Cardiac fibroblast (primary cell): ENCODE results near the gene HAAO.

Experiments
- DNase-seq, 2 donors: peaks; one replicate each; pipeline versions ENCODE4 v3.0.0 to v3.0.0-alpha.2; 2010; ENCODE audit warnings: low read depth in 2 of 2
- H3K4me3 ChIP-seq, 2 donors: replicated peaks in 1 of 2; 1 replicate in 1 of 2; 2 replicates in 1 of 2; pipeline ENCODE4 v1.5.1; 2011; ENCODE audit warnings: low read depth in 2 of 2, low read length in 2 of 2, mild to moderate bottlenecking in 2 of 2, moderate library complexity in 1 of 2
- CTCF ChIP-seq: IDR thresholded peaks from one replicate; pipeline ENCODE4 v1.5.1; 2011; ENCODE audit warnings: low read depth, mild to moderate bottlenecking, low read length, inconsistent platforms

HAAO gene

DNA sequence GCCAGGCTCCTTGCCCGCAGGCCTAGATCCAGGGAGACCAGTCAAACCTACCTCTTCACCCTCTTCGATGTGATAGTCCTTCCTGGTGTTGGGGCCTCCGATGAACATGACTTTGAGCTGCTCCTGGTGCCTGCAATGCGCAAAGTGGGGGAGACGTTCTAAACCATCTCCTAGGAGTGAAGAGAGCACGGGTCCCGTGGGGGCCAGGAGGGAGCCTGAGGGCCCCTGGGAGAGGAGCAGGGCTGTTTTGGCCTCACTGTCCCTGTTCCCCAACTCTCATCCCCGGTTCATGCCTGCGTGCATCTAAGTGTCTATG lies 3.9 kb downstream of the HAAO start:
- TF ChIP-seq CTCF: no peak

GRCh38 chr2:42787788-42788477 lies 4.5 kb downstream of the HAAO start:
- no peak overlapping the region for H3K4me3 ChIP-seq
- no peak for DNase-seq
- no peak for TF ChIP-seq CTCF

More for the DNA sequence above, 3.9 kb downstream of the HAAO start:
- no peak overlapping the region for H3K4me3 ChIP-seq
- DNase-seq: no peak

DNA sequence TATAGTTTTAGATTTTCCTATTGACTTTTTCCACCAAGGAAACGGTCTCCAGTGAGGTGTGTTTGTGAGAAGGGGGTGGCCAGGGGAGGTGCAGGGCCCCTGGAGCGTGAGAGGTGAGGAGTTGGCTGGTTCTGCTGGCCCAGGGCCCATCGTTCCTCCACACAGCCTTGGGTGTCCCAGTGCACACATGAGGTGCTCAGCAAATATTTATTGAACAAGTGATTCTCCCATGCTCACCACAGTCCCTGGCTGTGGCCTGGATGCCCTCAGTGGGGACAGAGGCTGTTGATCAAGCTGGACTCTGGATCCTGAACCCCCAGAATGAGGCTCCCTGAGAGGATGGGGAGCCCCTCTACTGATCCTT lies 5.0 kb downstream of the HAAO start:
- TF ChIP-seq CTCF: no peak
- H3K4me3 ChIP-seq: no peak overlapping the region
- no peak for DNase-seq

GRCh38 chr2:42786561-42787345 lies 5.6 kb downstream of the HAAO start:
- no peak overlapping the region for H3K4me3 ChIP-seq
- no peak for DNase-seq
- no peak for TF ChIP-seq CTCF

- DNase-seq: no peak
- no peak for TF ChIP-seq CTCF
- no peak overlapping the region for H3K4me3 ChIP-seq
Measured at GRCh38 chr2:42784204-42784880, 8.0 kb downstream of the HAAO start.

DNA sequence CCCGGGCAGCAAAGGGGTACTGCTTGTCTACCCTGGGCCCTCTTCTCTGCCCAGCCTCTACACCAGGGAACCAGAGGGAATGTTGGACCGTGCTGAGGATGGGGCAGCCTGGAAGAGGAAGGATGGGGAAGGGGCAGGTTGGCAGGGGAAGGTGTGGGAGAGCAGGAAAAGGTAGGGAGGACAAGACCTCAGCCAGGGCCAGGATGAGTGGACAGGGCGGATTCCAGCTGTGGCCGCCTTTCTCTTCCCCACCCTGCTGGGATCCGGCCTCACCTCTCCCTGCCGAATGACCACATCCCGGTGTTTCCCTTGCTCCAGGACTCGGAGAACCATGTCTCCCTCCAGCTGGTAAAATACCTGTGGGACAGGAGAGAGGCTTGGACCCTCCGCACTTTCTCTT lies 8.9 kb downstream of the HAAO start:
- no peak for DNase-seq

More for the DNA sequence above, 8.9 kb downstream of the HAAO start:
- TF ChIP-seq CTCF: no peak
- H3K4me3 ChIP-seq: no peak overlapping the region
